GM21619 (cell line): ENCODE results near the gene KANK4.

Experiments
- ATAC-seq: cut with Tn5 transposase; IDR thresholded peaks from one replicate; pipeline ENCODE4 v1.9.1; 2021; ENCODE audit not compliant: unreplicated experiment

KANK4 gene

GRCh38 chr1:62307895-62308492 is 11.2 kb downstream of the KANK4 start:
- no peak for ATAC-seq

- no peak for ATAC-seq
These were observed 11.8 kb downstream of the KANK4 start for GRCh38 chr1:62307446-62307845.

GRCh38 chr1:62306065-62306464 is 13.2 kb downstream of the KANK4 start:
- no peak for ATAC-seq

DNA sequence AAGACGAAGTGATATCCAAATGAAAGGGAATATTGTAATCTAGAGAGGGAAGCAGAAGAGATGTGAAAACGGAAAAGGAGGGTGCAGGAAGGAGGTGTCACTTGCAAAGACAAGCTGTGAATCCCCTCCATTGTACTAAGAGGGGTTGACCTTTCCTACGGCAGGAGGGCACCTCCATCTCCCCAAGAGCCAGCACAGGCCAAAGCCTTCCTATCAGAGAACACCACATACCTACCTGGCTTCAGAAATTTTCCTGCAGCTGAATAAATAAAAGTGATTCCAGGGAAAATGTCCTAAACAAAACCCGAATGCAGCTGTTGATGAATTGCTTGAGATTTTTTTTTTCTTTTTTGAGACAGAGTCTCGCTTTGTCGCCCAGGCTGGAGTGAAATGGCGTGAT is 14.3 kb downstream of the KANK4 start:
- no peak for ATAC-seq

- ATAC-seq: no peak
These were observed 14.7 kb downstream of the KANK4 start for GRCh38 chr1:62304515-62304914.

GRCh38 chr1:62301726-62302390 is 17.4 kb downstream of the KANK4 start:
- ATAC-seq: no peak

- no peak for ATAC-seq
These were observed 19.6 kb downstream of the KANK4 start for GRCh38 chr1:62299426-62300200.

- ATAC-seq: peak; percentile 70
These were observed 23.2 kb downstream of the KANK4 start for GRCh38 chr1:62295921-62296491.

DNA sequence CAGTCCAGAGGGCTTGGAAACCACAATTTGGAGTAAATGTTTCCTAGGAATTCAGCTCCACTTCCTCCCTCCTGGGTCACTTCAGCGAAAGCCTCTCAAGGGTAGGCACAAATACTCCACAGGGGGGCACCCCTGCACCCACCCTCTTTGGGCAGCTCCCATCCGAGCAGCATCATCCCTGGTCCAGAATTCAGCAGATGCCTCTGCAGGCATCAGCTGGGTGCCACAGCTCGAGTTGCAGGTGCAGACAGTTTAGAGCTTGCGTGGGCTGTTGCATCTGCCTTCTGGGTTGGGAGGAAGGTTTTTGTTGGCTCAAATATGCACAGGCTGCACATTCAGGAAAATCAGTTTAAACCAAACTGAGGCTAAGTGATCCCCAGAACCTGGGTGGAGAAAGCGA is 25.0 kb downstream of the KANK4 start:
- ATAC-seq: no peak

DNA sequence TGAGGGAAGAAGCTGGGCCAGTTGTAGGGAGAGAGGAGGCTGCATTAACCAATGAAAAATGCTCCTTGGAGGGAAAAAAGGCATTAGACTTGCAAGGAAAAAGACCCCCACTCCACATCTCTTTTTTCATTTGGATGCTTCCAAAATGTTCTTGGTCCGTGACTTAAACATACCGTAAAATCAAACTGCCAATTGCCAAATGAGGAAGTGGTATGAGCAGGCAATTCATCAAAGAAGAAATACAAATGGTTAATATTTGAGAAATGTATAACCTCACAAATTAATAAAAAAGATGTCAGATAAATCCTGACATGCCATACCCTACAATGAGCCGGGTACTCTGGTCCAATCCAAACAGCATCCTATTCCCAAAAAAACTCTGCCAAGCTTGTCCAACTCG is 30.6 kb downstream of the KANK4 start:
- ATAC-seq: no peak

DNA sequence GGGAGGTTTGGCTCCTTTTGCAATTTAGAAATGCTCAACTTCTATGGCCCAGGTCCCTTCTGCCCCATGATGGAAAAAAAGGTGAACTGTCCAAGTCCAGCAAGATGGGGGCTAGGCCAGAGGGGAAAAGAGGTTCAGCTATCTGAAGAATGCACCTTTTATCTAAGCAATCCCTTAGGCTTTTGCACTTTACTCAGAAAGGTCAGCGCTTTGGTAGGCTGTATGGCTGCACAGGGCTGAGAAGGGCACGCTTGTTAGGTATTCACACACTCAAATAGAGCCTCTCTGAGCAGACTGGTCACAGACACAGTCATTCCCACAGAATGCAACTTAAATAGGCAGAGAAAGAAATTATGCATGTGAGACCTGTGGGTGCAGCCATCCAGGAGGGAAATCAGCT is 31.0 kb downstream of the KANK4 start:
- ATAC-seq: no peak

- no peak for ATAC-seq
These were observed 32.4 kb downstream of the KANK4 start for GRCh38 chr1:62286786-62287224.

DNA sequence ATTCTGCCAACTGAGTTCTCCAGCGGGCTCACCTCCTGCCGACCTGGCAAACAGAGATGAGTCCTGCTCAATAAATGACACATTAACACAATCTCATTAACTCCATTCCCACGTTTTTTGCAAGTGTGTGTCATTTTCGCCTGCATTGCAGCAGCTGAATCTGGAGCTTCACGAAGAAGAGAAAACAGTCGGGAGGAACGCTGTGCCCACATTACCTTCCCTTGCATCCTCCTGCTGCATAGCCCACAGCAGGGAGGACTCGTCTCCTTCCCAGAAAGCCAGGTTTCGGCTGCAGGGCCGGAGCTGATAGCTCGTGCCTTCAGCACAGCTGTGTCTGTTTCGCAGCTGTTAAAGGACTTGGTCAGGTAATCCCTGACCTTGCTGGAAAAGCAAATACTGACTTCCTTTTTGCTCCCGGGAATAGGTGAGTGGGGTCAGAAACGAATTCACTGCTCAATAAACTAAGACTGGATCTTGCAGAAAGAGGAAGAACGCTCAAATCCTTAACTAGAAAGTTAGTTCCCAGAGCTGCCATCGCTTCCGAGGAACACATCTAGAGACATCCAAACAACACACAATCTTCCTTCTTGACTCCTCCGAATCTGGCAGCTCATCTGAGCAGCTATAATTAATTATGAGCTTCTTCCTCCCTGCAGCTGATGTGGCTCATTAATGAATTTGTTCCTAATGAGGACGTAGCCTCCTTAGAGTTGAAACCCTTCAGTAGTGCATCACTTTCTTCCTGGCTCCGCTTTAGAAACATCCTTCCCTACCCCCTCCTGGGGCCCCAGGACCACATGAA is 33.0 kb downstream of the KANK4 start:
- no peak for ATAC-seq

DNA sequence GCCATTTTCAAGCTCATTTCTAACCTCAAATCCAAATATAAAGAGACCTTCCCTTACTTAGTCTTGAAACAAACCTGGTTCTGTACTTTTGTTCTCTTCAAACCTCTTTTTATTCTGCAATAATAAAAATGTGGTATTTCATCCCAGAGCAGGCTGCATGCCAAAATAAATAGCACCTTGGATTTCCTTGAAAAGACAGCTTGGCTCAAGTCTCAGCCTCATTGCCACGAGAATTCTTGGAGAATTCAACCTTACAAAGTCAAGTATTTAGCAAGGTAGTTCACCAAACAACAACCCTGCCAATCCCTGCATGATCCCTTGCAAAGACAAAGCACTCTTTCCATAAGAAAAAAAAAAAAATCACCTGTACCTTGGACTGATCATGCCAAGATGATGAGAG is 33.8 kb downstream of the KANK4 start:
- no peak for ATAC-seq

DNA sequence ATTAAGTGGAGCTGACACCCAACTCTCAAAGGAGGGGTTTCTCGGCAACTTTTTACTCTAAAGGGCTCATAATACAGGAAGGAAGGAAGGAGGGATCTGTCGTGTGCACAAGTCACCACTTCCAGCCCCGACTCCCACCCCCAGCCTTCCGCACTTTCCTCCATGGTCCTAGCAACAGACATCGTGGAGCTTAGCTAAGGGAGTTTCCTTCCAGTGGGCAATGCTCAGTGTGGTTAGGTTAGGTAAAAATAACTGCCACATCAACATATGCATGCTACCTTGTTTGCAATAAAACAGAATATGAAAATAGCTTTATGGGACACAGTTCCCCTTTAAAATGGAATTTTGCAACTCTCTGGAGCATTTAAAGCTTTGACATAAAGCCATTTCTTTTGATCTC is 35.2 kb downstream of the KANK4 start:
- ATAC-seq: no peak

DNA sequence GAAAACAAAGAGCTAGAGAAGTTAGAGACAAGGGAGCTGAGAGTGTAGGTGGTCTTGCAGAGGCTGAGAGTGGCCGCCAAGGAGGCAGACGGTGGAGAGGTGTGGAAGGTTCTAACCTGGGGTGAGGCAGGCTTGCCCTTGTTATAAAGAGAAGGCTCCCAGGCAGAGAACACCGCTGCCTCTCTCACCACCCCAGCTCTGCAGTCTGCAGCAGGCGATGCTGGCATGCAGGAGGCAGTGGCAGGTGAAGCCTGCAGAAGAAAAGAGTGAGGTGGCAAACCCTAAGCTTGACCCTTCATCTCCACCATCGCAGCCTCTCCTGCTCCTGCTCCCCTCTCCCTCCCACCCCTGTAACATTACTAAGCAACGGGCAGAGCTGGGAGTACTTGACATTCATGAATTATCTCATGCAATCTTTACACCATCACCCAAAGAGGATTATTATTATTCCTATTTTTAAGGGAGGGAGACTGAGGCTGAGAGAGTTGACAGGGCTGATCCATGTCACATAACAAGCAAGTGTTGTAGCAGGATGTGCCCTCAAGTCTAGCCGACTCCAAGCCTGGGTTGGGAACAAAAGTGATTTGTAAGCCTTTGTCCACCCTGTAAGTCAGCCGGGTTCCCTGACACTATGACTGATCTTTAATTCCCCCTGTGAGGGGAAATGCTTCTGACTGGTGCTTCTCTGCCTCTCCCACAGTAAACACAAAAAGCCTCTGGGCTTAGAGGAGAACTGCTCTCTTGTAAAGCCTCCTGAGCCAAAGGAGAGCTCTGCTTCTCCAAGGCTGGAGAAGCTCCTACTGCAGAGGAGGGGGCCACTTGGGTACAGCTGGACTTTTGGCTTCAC is 36.1 kb downstream of the KANK4 start:
- no peak for ATAC-seq

- ATAC-seq: no peak
These were observed 37.2 kb downstream of the KANK4 start for GRCh38 chr1:62281922-62282555.

GRCh38 chr1:62280960-62281465 is 38.2 kb downstream of the KANK4 start:
- no peak for ATAC-seq

DNA sequence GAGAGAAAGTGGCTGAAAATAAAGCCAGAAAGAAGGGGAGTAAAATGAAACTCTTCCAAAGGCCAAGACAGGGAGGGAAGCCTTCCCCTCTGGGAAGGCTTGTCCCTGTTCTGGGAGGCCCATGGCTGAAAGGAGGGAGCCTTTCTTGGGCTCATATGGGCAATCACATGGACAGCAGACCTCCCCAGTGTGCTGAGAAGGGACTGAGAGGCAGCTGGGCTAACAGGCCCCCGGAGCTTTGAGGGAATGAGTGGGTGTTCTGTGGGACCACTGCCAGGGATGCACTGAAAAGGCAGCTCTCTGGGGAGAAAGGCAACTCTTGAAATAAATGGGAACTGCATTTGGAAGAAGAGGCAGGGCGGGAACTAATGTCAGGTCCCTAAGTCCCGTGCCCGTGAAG is 39.1 kb downstream of the KANK4 start:
- no peak for ATAC-seq
